ENCODE measurements around the gene TRIM47. TPM values are rescaled to one million over a fixed set of nuclear protein-coding genes. Genes with fewer than 3 reads are reported as not detected.
A peak's percentile ranks its signal among the peaks of the same experiment; 100 is the strongest.

The TRIM47 gene
- total and polyA plus RNA-seq, 2 of the 13 experiments (the other 11 are each of a cell fraction or from before 2014, with no cell fraction given), result 33.5 to 82.0 TPM

DNA sequence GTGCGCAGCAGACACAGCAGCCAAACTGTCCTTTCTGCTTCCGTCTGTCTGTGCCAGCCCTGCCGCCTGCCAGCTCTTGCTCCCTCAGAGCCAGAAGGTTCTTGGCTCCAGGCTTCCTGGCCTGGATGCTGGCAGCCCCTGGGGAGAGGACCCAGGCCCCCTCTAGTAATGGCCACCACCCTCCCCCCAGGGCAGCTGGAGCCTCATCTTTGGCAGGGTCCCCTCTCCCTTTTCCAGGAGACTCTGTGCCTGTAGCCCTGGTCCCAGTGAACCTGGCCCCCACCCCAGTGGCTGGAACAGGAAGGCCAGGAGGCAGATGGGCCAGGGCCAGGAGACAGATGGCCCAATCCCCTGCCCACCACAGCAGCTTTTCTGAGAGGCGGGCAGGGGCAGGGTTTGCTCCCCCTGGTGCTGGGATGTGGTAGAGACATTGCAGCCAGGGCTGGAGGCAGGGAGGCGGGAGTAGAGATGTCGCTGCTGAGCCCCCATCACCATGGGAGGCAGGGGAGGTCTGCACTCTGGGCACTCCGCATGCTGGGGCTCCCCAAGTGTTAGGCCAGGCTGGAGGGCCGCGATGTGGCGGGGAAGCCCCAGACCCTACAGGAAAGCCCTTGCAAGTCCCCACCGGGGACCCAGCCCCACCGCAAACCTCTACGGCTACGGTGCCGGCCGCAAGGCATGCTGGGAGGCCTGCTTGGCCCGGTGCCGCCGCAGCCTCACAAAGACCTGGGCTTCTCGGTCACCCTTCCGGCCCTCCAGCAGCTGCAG, 50.9 kb downstream of the TRIM47 start (continued):
- TF ChIP-seq, protein P1, sequence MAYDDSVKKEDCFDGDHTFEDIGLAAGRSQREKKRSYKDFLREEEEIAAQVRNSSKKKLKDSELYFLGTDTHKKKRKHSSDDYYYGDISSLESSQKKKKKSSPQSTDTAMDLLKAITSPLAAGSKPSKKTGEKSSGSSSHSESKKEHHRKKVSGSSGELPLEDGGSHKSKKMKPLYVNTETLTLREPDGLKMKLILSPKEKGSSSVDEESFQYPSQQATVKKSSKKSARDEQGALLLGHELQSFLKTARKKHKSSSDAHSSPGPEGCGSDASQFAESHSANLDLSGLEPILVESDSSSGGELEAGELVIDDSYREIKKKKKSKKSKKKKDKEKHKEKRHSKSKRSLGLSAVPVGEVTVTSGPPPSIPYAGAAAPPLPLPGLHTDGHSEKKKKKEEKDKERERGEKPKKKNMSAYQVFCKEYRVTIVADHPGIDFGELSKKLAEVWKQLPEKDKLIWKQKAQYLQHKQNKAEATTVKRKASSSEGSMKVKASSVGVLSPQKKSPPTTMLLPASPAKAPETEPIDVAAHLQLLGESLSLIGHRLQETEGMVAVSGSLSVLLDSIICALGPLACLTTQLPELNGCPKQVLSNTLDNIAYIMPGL (CRISPR knock-in tag; IDR thresholded peaks at IDR 0.05; ENCODE audit: borderline replicate concordance in 1 of 2, low read depth in 1 of 2), result peak in 1 of 2 experiments; percentile 73; a peak in 2 of 4 replicates
- TF ChIP-seq XBP1 (CRISPR knock-in tag; IDR thresholded peaks at IDR 0.05) (no peak), BRD4 (CRISPR knock-in tag; IDR thresholded peaks at IDR 0.05) (no peak), CEBPG (CRISPR knock-in tag; IDR thresholded peaks at IDR 0.05) (peak; percentile 22; the same call in 1 of the 2 replicates), HIVEP1 (CRISPR knock-in tag; IDR thresholded peaks at IDR 0.05) (peak; percentile 62), SP5 (CRISPR knock-in tag; IDR thresholded peaks at IDR 0.05; ENCODE audit: borderline replicate concordance, low read depth) (no peak), AGO2 (optimal IDR thresholded peaks at IDR 0.05; ENCODE audit: low read depth, low read length) (peak; percentile 89), ZNF589 (CRISPR knock-in tag; conservative IDR thresholded peaks at IDR 0.05) (no peak), RAD21 (CRISPR knock-in tag; IDR thresholded peaks at IDR 0.05) (peak; percentile 74), HOXA7 (CRISPR knock-in tag; IDR thresholded peaks at IDR 0.05) (no peak), ARHGAP35 (CRISPR knock-in tag; IDR thresholded peaks at IDR 0.05; ENCODE audit: borderline replicate concordance) (no peak), PITX1 (CRISPR knock-in tag; IDR thresholded peaks at IDR 0.05) (0 out of 2 replicates have a peak, but pooled peaks have one; percentile 31), HHEX (CRISPR knock-in tag; IDR thresholded peaks at IDR 0.05) (no peak), GPN1 (CRISPR knock-in tag; IDR thresholded peaks at IDR 0.05; ENCODE audit: borderline replicate concordance) (no peak), SALL2 (CRISPR knock-in tag; IDR thresholded peaks at IDR 0.05) (no peak), GABPB1 (CRISPR knock-in tag; IDR thresholded peaks at IDR 0.05) (no peak; the same call in 1 of the 2 replicates), TOE1 (CRISPR knock-in tag; IDR thresholded peaks at IDR 0.05) (no peak), EEA1 (CRISPR knock-in tag; IDR thresholded peaks at IDR 0.05; ENCODE audit: borderline replicate concordance) (0 out of 2 replicates have a peak, but pooled peaks have one; percentile 29)
- TF ChIP-seq, protein P2, sequence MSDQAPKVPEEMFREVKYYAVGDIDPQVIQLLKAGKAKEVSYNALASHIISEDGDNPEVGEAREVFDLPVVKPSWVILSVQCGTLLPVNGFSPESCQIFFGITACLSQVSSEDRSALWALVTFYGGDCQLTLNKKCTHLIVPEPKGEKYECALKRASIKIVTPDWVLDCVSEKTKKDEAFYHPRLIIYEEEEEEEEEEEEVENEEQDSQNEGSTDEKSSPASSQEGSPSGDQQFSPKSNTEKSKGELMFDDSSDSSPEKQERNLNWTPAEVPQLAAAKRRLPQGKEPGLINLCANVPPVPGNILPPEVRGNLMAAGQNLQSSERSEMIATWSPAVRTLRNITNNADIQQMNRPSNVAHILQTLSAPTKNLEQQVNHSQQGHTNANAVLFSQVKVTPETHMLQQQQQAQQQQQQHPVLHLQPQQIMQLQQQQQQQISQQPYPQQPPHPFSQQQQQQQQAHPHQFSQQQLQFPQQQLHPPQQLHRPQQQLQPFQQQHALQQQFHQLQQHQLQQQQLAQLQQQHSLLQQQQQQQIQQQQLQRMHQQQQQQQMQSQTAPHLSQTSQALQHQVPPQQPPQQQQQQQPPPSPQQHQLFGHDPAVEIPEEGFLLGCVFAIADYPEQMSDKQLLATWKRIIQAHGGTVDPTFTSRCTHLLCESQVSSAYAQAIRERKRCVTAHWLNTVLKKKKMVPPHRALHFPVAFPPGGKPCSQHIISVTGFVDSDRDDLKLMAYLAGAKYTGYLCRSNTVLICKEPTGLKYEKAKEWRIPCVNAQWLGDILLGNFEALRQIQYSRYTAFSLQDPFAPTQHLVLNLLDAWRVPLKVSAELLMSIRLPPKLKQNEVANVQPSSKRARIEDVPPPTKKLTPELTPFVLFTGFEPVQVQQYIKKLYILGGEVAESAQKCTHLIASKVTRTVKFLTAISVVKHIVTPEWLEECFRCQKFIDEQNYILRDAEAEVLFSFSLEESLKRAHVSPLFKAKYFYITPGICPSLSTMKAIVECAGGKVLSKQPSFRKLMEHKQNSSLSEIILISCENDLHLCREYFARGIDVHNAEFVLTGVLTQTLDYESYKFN (CRISPR knock-in tag; conservative IDR thresholded peaks at IDR 0.05), result 0 out of 2 replicates have a peak, but pooled peaks have one; percentile 10
- TF ChIP-seq, protein P3, sequence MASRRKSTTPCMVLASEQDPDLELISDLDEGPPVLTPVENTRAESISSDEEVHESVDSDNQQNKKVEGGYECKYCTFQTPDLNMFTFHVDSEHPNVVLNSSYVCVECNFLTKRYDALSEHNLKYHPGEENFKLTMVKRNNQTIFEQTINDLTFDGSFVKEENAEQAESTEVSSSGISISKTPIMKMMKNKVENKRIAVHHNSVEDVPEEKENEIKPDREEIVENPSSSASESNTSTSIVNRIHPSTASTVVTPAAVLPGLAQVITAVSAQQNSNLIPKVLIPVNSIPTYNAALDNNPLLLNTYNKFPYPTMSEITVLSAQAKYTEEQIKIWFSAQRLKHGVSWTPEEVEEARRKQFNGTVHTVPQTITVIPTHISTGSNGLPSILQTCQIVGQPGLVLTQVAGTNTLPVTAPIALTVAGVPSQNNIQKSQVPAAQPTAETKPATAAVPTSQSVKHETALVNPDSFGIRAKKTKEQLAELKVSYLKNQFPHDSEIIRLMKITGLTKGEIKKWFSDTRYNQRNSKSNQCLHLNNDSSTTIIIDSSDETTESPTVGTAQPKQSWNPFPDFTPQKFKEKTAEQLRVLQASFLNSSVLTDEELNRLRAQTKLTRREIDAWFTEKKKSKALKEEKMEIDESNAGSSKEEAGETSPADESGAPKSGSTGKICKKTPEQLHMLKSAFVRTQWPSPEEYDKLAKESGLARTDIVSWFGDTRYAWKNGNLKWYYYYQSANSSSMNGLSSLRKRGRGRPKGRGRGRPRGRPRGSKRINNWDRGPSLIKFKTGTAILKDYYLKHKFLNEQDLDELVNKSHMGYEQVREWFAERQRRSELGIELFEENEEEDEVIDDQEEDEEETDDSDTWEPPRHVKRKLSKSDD (CRISPR knock-in tag; IDR thresholded peaks at IDR 0.05; ENCODE audit: low read depth), result 0 out of 2 replicates have a peak, but pooled peaks have one; percentile 40

Measured in HepG2 (cell line).